GM19035 (cell line): ENCODE measurements around the gene RRP1B.

Source experiments
- ATAC-seq: cut with Tn5 transposase; IDR thresholded peaks from one replicate; pipeline ENCODE4 v1.9.1; 2021; ENCODE audit not compliant: unreplicated experiment

The RRP1B gene

DNA sequence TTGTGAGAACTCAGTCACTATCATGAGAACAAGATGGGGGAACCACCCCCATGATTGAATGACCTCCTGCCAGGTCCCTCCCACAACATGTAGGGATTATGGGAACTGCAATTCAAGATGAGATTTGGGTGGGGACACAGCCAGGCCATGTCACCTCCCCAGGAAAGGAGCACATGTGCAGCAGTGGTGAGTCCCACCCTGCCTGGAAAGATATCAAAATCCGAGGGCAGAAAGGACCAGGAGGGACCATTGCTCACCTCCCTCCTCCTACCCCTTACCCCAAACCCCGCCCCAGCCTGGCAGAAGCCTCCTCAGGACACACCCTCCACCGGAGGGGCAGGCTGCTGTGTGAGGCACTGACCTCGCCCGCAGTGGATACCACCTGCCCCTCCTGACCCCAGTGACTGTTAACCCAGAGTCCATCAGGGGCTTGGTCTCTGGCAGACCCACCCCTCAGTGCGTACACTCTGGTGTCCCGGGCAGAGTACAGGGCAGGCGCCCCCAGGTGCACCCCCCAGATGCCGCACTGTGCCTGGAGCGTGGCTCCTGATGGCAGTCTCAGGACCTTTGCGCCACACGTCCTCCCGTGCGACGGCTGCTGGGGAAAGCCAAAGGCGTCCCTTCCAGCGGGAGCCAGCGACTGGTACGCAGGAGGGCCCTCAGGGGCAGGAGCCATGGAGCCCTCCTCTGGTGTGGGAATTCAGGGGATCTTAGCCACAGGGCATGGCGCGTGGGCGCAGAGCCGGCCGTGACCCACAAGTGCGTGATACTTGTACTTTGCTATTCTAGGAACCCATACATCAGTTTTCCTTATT, 80.5 kb downstream of the RRP1B start:
- ATAC-seq = no peak

DNA sequence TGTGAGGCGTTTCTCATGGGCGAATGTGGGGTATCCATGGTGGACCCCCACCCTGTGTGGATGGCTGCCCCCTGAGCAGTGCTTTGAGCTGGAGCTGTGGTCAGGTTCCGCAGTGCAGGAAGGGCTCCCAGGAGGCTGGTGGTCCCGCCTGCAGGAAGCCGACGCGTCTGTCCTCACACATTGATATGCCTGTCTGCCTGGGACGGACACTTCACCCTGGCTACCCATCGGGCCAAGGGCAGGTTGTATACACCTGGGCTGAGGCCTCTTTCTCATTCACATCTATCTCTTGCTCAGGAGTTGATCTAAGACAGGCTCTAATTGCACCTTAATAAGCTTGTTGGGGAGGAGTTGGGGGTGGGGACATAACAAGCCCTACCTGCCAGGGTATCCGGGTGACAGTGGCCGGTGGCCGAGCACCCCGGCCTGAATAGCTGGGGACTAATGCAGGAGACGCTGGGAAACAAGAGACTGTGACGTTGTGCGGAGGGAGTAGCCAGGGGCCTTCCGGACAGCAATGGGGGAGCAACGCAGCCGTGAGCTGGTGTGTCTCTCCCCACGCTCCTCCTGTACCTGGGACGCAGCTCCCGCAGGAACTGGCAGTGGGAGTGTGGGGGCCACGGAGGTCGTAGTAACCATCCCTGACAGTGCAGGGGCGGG, 81.3 kb downstream of the RRP1B start:
- ATAC-seq = no peak

DNA sequence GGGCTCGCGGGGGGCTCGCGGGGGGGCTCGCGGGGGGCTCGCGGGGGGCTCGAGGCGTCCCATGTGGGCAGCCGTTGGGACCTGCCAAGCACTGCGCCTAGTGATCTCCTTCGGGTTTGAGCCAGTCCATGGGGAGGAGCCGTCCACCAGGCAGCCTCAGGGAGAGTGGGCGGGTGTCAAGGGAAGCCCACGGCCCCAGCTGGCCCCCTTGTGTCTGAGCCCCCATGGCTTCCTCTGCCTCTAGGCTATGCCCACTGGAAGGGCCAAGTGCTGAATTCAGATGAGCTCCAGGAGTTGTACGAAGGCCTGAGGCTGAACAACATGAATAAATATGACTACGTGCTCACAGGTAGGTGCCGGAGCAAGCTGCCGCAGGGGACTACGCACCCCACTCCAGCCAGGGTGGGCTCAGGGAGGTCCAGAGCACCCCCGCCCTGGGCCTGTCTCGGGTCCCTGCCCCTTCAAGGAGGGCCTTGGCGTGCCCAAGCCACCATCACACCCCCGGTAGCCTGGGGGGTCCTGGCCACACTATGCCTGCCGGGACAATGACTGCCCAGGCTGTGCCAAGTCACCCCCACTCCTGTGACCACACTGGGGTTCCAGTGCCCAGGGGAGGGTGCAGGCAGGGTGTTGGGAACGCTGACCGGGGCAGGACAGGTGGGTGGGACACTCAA, 82.2 kb downstream of the RRP1B start:
- ATAC-seq = no peak

DNA sequence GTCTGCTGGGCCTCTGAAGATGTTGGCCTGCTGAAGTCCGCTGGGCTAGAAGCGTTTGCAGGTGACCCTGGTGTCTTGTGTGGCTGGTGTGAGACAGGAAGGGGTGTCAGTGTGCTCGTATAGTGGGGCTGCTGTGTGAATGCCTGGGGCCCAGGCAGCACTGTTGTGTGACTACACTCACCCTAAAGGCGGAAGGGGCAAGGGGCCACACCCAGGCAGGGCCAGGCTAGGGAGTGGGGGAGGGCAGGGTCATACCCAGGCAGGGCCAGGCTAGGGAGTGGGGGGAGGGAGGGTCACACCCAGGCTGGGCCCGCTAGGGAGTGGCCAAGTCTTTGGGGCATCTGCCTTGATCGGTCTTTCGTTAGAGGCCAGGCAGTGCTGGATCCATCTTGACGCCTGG, 84.6 kb downstream of the RRP1B start:
- no peak for ATAC-seq

DNA sequence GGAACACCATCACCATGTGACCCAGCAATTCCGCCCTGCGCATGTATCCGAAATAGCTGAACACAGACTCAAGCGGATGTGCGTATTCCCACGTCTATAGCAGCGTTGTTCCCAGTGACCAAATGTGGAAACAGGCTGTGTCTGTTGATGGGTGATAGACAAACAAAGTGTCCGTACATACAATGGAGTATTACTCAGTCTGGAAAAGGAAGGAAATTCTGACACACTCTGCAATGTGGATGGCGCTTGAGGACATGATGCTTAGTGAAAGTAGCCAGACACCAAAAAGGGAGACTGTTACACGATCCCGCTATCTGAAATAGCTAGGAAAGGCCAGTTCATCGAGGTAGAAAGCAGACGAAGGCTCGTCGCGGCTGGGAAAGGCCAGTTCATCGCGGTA, 85.4 kb downstream of the RRP1B start:
- no peak for ATAC-seq
